ENCODE measurements around the gene SLMAP. TPM values are rescaled to one million over a fixed set of nuclear protein-coding genes. Genes with fewer than 3 reads are reported as not detected.

SLMAP gene
- total and polyA plus RNA-seq, 2 donors from 2014 or later = 22.0 to 86.1 TPM

DNA sequence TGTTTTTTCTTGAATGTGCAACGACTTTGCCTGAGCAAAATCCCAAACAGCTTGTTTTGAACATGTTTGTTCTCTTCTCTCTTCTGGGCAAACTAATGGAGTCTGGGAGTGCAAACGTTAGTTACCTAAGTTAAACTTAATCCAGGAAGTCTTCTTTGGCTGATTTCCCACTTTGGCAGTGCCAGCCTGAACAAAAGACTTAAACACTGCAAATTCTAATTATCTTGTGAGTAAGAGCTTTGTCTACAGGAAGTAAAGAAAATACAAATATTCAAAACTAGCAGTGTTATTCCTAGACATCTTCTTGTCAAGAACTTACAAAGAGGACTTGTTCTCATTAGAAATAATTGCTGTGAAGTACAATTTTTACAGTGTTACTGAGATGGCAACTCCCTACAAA is 46.5 kb upstream of the SLMAP start:
- no peaks in the 10 kb centered on the region for H3K4me1 ChIP-seq (ENCODE audit: control insufficient read depth in 2 of 3, insufficient read depth in 2 of 3, low read depth in 1 of 3, low read length in 3 of 3)
- TF ChIP-seq, protein P1, sequence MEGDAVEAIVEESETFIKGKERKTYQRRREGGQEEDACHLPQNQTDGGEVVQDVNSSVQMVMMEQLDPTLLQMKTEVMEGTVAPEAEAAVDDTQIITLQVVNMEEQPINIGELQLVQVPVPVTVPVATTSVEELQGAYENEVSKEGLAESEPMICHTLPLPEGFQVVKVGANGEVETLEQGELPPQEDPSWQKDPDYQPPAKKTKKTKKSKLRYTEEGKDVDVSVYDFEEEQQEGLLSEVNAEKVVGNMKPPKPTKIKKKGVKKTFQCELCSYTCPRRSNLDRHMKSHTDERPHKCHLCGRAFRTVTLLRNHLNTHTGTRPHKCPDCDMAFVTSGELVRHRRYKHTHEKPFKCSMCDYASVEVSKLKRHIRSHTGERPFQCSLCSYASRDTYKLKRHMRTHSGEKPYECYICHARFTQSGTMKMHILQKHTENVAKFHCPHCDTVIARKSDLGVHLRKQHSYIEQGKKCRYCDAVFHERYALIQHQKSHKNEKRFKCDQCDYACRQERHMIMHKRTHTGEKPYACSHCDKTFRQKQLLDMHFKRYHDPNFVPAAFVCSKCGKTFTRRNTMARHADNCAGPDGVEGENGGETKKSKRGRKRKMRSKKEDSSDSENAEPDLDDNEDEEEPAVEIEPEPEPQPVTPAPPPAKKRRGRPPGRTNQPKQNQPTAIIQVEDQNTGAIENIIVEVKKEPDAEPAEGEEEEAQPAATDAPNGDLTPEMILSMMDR (IDR thresholded peaks at IDR 0.05; ENCODE audit: borderline replicate concordance, extremely low read depth, insufficient read depth) = no peak
- H3K4me3 ChIP-seq (ENCODE audit: low read length in 3 of 3) = no peak overlapping the region
- no peaks in the 10 kb centered on the region for H3K36me3 ChIP-seq (ENCODE audit: control insufficient read depth in 2 of 3, insufficient read depth in 3 of 3, low read length in 3 of 3)
- no peaks in the 10 kb centered on the region for H3K9me3 ChIP-seq (ENCODE audit: control insufficient read depth in 2 of 3, insufficient read depth in 1 of 3, low read length in 3 of 3)
- intact Hi-C loops (cut with DNase I) = no loop called here
- DNase-seq (no peak), FAIRE-seq (peak; percentile 23)
- H3K27ac ChIP-seq (ENCODE audit: low read depth in 2 of 2, low read length in 2 of 2) = no peak overlapping the region
- H3K27me3 ChIP-seq (ENCODE audit: control insufficient read depth, insufficient read depth, low read length) = no peaks in the 10 kb centered on the region
- H3K9ac ChIP-seq (ENCODE audit: low read length in 3 of 3) = no peak overlapping the region

DNA sequence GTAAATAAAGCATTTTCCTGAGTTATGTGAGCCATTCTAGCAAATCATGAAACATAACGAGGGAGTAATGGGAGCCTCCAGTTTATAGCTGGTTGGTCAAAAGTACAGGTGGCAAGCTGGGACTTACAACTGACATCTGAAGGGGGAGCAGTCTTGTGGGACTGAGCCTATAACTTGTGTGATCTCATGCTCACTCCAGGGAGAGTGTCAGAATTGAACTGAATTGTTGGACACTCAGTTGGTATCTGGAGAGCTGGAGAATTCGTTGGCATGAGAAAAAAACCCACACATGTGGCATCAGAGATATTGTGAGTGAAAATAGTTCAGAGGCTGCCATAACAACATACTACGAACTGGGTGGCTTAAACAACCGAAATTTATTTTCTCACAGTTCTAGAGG is 40.4 kb upstream of the SLMAP start:
- Histone ChIP-seq H3K9ac (ENCODE audit: low read length in 3 of 3) (no peak overlapping the region), H3K27ac (ENCODE audit: low read depth in 2 of 2, low read length in 2 of 2) (no peak overlapping the region), H3K36me3 (ENCODE audit: control insufficient read depth in 2 of 3, insufficient read depth in 3 of 3, low read length in 3 of 3) (no peaks in the 10 kb centered on the region), H3K9me3 (ENCODE audit: control insufficient read depth in 2 of 3, insufficient read depth in 1 of 3, low read length in 3 of 3) (no peaks in the 10 kb centered on the region), H3K27me3 (ENCODE audit: control insufficient read depth, insufficient read depth, low read length) (no peaks in the 10 kb centered on the region), H3K4me3 (ENCODE audit: low read length in 3 of 3) (no peak overlapping the region), H3K4me1 (ENCODE audit: control insufficient read depth in 2 of 3, insufficient read depth in 2 of 3, low read depth in 1 of 3, low read length in 3 of 3) (no peaks in the 10 kb centered on the region)
- TF ChIP-seq, protein P1 (IDR thresholded peaks at IDR 0.05; ENCODE audit: borderline replicate concordance, extremely low read depth, insufficient read depth) = no peak
- intact Hi-C loops (cut with DNase I) = no loop called here
- DNase-seq (no peak), FAIRE-seq (no peak)

DNA sequence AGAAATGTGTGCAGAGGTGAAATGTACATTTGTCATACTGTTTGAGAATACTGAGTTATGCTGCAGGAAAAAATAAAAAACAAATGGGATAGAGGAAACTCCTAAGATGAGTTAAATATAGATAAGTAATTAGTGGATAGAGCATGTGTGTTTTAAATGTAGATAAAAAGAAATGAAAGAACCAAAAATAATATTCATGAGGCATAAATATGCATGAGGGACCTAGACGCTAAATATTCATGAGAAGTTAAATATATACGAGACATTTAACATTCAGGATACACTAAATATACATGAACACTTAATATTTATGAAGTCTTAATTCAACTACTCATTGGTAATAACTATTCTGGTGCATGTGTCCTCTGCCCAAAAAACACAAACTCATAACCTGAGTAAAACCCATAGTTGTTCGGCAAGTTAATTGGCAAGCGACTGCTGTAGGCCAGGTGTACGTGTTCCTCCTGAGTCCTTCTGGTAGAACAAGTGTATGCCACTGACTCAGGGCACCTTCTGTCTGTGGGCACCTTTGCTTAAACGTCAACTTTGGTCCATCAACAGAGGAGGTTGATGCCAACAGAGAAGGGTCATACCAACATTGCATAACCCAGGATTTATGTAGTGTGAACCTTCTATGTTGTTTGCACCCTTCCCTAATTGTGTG is 38.8 kb upstream of the SLMAP start:
- DNase-seq (no peak), FAIRE-seq (no peak)
- TF ChIP-seq, protein P1 (IDR thresholded peaks at IDR 0.05; ENCODE audit: borderline replicate concordance, extremely low read depth, insufficient read depth) = no peak
- intact Hi-C loops (cut with DNase I) = no loop called here
- Histone ChIP-seq H3K27ac (ENCODE audit: low read depth in 2 of 2, low read length in 2 of 2) (no peak overlapping the region), H3K9me3 (ENCODE audit: control insufficient read depth in 2 of 3, insufficient read depth in 1 of 3, low read length in 3 of 3) (no peaks in the 10 kb centered on the region), H3K36me3 (ENCODE audit: control insufficient read depth in 2 of 3, insufficient read depth in 3 of 3, low read length in 3 of 3) (no peaks in the 10 kb centered on the region), H3K4me1 (ENCODE audit: control insufficient read depth in 2 of 3, insufficient read depth in 2 of 3, low read depth in 1 of 3, low read length in 3 of 3) (no peaks in the 10 kb centered on the region), H3K4me3 (ENCODE audit: low read length in 3 of 3) (no peak overlapping the region), H3K9ac (ENCODE audit: low read length in 3 of 3) (no peak overlapping the region), H3K27me3 (ENCODE audit: control insufficient read depth, insufficient read depth, low read length) (no peaks in the 10 kb centered on the region)

DNA sequence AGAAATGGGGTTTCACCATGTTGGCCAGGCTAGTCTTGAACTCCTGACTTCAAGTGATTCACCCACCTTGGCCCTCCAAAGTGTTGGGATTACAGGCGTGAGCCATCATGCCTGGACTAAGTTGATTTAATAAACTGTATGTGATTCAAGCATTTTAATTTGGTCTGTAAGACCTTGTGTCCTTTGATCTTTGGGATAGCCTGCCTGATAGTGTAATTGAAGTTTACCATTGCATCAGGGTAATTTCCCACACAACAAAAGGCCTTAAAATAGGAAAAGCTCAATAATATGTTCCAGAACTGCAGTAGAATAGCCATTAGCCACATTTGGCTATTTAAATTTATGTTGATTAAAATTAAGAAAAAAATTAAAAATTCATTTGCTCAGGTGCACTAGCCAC is 38.0 kb upstream of the SLMAP start:
- DNase-seq (no peak), FAIRE-seq (no peak)
- Histone ChIP-seq H3K36me3 (ENCODE audit: control insufficient read depth in 2 of 3, insufficient read depth in 3 of 3, low read length in 3 of 3) (no peaks in the 10 kb centered on the region), H3K27me3 (ENCODE audit: control insufficient read depth, insufficient read depth, low read length) (no peaks in the 10 kb centered on the region), H3K9ac (ENCODE audit: low read length in 3 of 3) (no peak overlapping the region), H3K27ac (ENCODE audit: low read depth in 2 of 2, low read length in 2 of 2) (no peak overlapping the region), H3K4me3 (ENCODE audit: low read length in 3 of 3) (no peak overlapping the region), H3K4me1 (ENCODE audit: control insufficient read depth in 2 of 3, insufficient read depth in 2 of 3, low read depth in 1 of 3, low read length in 3 of 3) (no peaks in the 10 kb centered on the region), H3K9me3 (ENCODE audit: control insufficient read depth in 2 of 3, insufficient read depth in 1 of 3, low read length in 3 of 3) (no peaks in the 10 kb centered on the region)
- TF ChIP-seq, protein P1 (IDR thresholded peaks at IDR 0.05; ENCODE audit: borderline replicate concordance, extremely low read depth, insufficient read depth) = no peak
- intact Hi-C loops (cut with DNase I) = no loop called here

All from kidney (tissue), 14 donors.